Colonic mucosa (tissue), 4 donors: ENCODE measurements around the gene TSPAN12. TPM values are rescaled to one million over a fixed set of nuclear protein-coding genes. Genes with fewer than 3 reads are reported as not detected.

Experiments used
- DNase-seq: peaks from one replicate; pipeline ENCODE4 v3.0.0-alpha.2; 2020
- H3K27ac ChIP-seq: fragments of 200-600 bp; one replicate; pipeline ENCODE4 v1.8.0; 2021
- H3K27me3 ChIP-seq: fragments of 200-600 bp; one replicate; pipeline ENCODE4 v1.8.0; 2021
- H3K36me3 ChIP-seq: fragments of 200-600 bp; one replicate; pipeline ENCODE4 v1.8.0; 2021
- H3K4me1 ChIP-seq: fragments of 200-600 bp; one replicate; pipeline ENCODE4 v1.8.0; 2021; ENCODE audit warnings: mild to moderate bottlenecking
- H3K4me3 ChIP-seq: fragments of 200-600 bp; one replicate; pipeline ENCODE4 v1.8.0; 2021
- H3K9ac ChIP-seq, 2 donors: one replicate each; pipeline ENCODE4 v1.7.0; 2013; ENCODE audit warnings: control low read depth in 2 of 2, low read depth in 2 of 2, low read length in 2 of 2
- H3K9me3 ChIP-seq: fragments of 200-600 bp; one replicate; pipeline ENCODE4 v1.8.0; 2021
- CTCF ChIP-seq: fragments of 200-600 bp; IDR thresholded peaks from one replicate; pipeline ENCODE4 v1.8.0; 2022; ENCODE audit warnings: antibody characterized with exemption, mild to moderate bottlenecking
- intact Hi-C: fragments of 100-400 bp; cut with DNase I; formaldehyde crosslinking; loops from one replicate; pipeline ENCODE4 v1.14.1; 2022
- total RNA-seq, 2 donors: library from RNA; stranded (reverse); fragmentation: NEBNext Ultra II Directional in 1 of 2; extraction: Animal tissue kit (Norgen Biotek cat#: 25700) in 1 of 2; gene quantifications; one replicate each; pipeline ENCODE4 v1.2.1, GENCODE V29; 2021
- donor health status: healthy.
- donor health status: DM: no; HTN: no; CAD: no.
- donor health status: DM: no; HTN: no; CAD: no.

Gene TSPAN12
- total RNA-seq, 2 donors from 2014 or later: 22.0 to 38.7 TPM

- DNase-seq: no peak
- no peaks in the 10 kb centered on the region for H3K36me3 ChIP-seq
- no peaks in the 10 kb centered on the region for H3K27me3 ChIP-seq
- H3K9ac ChIP-seq: no peak overlapping the region
- TF ChIP-seq CTCF: no peak
- H3K4me3 ChIP-seq: no peak overlapping the region
- H3K9me3 ChIP-seq: no peaks in the 10 kb centered on the region
- intact Hi-C loops: no loop called here
- no peak overlapping the region for H3K27ac ChIP-seq
- no peaks in the 10 kb centered on the region for H3K4me1 ChIP-seq
Observed at GRCh38 chr7:120797026-120797645, 60.8 kb downstream of the TSPAN12 start.

DNA sequence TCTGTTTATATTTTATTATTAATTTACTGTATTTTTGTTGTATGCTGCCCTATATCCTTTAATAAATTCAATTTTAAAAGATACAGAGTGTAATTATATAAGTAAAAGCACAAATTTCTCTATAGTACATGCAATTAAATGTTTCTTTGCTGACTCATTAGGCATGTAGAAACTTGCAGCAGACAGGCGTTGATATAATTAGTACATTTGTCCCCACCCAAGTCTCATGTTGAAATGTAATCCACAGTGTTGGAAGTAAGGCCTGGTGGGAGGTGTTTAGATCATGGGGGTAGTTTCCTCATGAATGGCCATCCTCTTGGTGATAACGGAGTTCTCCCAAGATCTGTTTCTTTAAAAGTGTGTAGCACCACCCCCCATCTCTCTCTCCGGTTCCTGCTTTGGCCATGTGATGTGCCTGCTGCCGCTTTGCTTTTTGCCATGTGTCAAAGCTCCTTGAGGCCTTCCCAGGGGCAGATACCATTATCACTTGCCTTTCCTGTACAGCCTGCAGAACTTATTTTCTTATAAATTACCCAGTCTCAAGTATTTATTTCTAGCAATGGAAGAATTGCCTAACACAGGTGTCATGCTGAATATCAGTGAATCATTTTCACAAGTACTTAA is 63.7 kb downstream of the TSPAN12 start:
- H3K4me3 ChIP-seq: no peak overlapping the region
- H3K9ac ChIP-seq: no peak overlapping the region
- DNase-seq: no peak
- no peak for TF ChIP-seq CTCF
- H3K9me3 ChIP-seq: no peaks in the 10 kb centered on the region
- no peak overlapping the region for H3K27ac ChIP-seq
- H3K36me3 ChIP-seq: no peaks in the 10 kb centered on the region
- H3K4me1 ChIP-seq: no peaks in the 10 kb centered on the region
- intact Hi-C loops: no loop called here
- no peaks in the 10 kb centered on the region for H3K27me3 ChIP-seq

DNA sequence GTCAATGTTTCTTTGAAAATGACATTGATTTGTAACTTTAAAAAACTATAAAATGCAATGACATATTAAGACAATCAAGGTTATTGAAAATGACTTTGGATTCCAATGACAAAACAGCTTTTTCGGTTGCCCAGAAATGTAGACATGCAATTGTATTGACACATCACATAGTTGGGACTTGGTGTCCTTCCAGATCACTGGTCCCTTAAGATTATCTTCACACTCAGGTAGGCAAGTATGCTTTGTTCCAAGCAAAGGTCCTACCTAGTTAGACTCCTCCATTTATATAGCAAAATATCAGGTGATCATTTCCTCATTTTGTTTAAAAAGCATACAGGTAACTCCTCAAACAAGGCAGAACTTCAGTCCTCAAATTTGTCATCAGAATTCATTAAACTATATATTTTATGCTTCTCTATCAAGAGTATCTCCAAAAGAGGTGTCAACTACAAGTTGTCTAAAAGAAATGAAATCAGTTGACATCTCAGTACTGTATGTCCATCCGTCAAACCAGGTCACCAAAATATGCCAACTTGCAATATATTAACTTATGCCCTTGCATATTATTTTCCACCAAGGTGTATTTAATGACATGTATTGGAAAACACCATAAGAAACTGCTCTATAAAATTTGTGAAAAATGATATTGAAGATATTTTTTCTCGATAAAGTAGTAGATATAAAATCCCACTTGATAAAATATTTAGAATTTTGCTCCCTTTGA is 64.6 kb downstream of the TSPAN12 start:
- Histone ChIP-seq H3K9ac (no peak overlapping the region), H3K36me3 (no peaks in the 10 kb centered on the region), H3K27me3 (no peaks in the 10 kb centered on the region), H3K4me3 (no peak overlapping the region), H3K9me3 (no peaks in the 10 kb centered on the region), H3K27ac (no peak overlapping the region), H3K4me1 (no peaks in the 10 kb centered on the region)
- intact Hi-C loops: no loop called here
- no peak for DNase-seq
- TF ChIP-seq CTCF: no peak

DNA sequence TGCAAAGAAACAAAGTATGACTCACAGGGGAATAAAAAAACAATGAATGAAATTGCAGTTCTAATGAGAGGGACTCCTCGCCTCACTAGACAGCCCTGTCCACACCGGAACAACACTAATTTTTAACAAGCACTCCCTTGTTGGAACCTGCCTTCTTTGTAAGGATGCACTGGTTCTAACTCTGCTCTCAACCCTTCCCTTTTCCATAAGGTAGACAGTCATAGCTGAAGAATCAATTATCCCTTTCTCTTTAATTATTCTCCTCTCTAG is 65.1 kb downstream of the TSPAN12 start:
- TF ChIP-seq CTCF: no peak
- DNase-seq: no peak
- Histone ChIP-seq H3K4me1 (no peaks in the 10 kb centered on the region), H3K36me3 (no peaks in the 10 kb centered on the region), H3K9me3 (no peaks in the 10 kb centered on the region), H3K27me3 (no peaks in the 10 kb centered on the region), H3K27ac (no peak overlapping the region), H3K4me3 (no peak overlapping the region), H3K9ac (no peak overlapping the region)
- intact Hi-C loops: no loop called here

DNA sequence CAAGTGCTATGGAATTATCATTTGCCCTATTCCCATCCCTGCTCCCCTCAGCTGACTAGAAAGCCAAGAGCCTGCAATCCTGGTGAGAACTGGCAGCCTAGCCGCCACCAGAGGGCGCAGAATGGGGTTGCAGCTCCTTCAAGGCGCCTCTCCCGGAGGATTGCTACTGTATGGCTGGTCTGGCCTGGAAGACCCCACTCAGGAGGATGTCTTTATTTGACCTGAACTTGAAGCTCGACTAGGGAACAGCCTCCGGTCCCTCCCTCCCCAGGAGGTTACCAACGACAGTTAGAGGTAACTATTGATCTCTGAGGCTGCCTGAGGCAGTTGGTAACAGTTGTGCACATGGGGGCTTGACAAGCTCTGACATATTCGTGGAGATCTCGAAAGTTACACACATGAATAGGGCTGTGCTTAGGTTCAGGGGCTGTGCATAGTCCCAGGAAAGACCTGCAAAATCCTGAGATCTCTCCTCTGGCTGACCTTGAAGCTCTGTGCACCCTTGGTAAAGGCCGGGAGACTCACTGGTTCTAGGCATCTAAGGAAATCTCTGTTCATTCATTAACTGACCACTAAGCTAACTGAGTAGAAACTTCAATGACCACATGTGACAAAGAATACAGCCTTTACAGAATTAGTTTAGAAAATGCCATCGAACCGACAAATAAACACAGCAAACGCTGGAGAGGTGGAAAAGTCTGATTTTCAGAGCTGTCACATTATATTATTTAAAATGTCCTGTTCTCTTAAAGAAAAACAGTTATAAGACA is 65.7 kb downstream of the TSPAN12 start:
- peak; percentile 87 for TF ChIP-seq CTCF
- Histone ChIP-seq H3K27me3 (no peaks in the 10 kb centered on the region), H3K9ac (no peak overlapping the region), H3K36me3 (no peaks in the 10 kb centered on the region), H3K4me3 (no peak overlapping the region), H3K4me1 (no peaks in the 10 kb centered on the region), H3K9me3 (no peaks in the 10 kb centered on the region), H3K27ac (no peak overlapping the region)
- DNase-seq: peak; percentile 81
- intact Hi-C loops: no loop called here
